H9 (cell line): ENCODE measurements around the gene HMGCL. TPM values are rescaled to one million over a fixed set of nuclear protein-coding genes. Genes with fewer than 3 reads are reported as not detected.
"Not testable (repeated sequence)": the region's sequence is repeated elsewhere in the genome, so short reads cannot be mapped to it uniquely, and the experiment has no call there.

Source experiments
- DNase-seq: peaks from one replicate; pipeline ENCODE4 v3.0.0-alpha.2; 2017
- H2AFZ ChIP-seq: one replicate; pipeline ENCODE4 v1.6.1; 2013; ENCODE audit warnings: mild to moderate bottlenecking, low read length, control low read depth, moderate library complexity
- H2AK5ac ChIP-seq: 2 replicates; pipeline ENCODE4 v1.6.1; 2013; ENCODE audit warnings: low read length, control low read depth, mixed read lengths; ENCODE audit not compliant: insufficient read length
- H2BK120ac ChIP-seq: one replicate; pipeline ENCODE4 v1.6.1; 2013; ENCODE audit warnings: low read depth, mild to moderate bottlenecking, low read length, control low read depth, inconsistent platforms; ENCODE audit not compliant: poor library complexity, severe bottlenecking
- H2BK12ac ChIP-seq: 2 replicates; pipeline ENCODE4 v1.6.1; 2013; ENCODE audit warnings: low read length, control low read depth, mixed read lengths, low read depth; ENCODE audit not compliant: insufficient read length
- H2BK15ac ChIP-seq: 2 replicates; pipeline ENCODE4 v1.6.1; 2013; ENCODE audit warnings: low read depth, low read length, control low read depth
- H2BK20ac ChIP-seq: one replicate; pipeline ENCODE4 v1.6.1; 2013; ENCODE audit warnings: low read depth, mild to moderate bottlenecking, low read length, control low read depth, inconsistent platforms; ENCODE audit not compliant: poor library complexity, severe bottlenecking
- H2BK5ac ChIP-seq: 2 replicates; pipeline ENCODE4 v1.6.1; 2013; ENCODE audit warnings: low read length, control low read depth, mixed read lengths; ENCODE audit not compliant: insufficient read length
- H3K14ac ChIP-seq: 2 replicates; pipeline ENCODE4 v1.6.1; 2013; ENCODE audit warnings: low read length, control low read depth; ENCODE audit not compliant: insufficient read depth
- H3K18ac ChIP-seq: 2 replicates; pipeline ENCODE4 v1.6.1; 2013; ENCODE audit warnings: low read depth, mild to moderate bottlenecking, mixed read lengths, low read length, control low read depth; ENCODE audit not compliant: insufficient read length
- H3K23ac ChIP-seq: 2 replicates; pipeline ENCODE4 v1.6.1; 2013; ENCODE audit warnings: low read length, control low read depth, mixed read lengths, low read depth; ENCODE audit not compliant: insufficient read length
- H3K23me2 ChIP-seq: 2 replicates; pipeline ENCODE4 v1.6.1; 2013; ENCODE audit warnings: low read depth, mild to moderate bottlenecking, mixed read lengths, low read length, control low read depth; ENCODE audit not compliant: insufficient read length, poor library complexity, severe bottlenecking
- H3K27ac ChIP-seq: 2 replicates; pipeline ENCODE4 v1.5.1; 2013; ENCODE audit warnings: low read length, control low read depth, mixed read lengths, low read depth; ENCODE audit not compliant: insufficient read length
- H3K27me3 ChIP-seq: 2 replicates; pipeline ENCODE4 v1.6.1; 2013; ENCODE audit warnings: low read length, control low read depth, inconsistent platforms; ENCODE audit not compliant: insufficient read depth
- H3K4ac ChIP-seq: 2 replicates; pipeline ENCODE4 v1.6.1; 2013; ENCODE audit warnings: low read depth, mild to moderate bottlenecking, control low read depth, inconsistent platforms, low read length, moderate library complexity
- H3K4me1 ChIP-seq: 2 replicates; pipeline ENCODE4 v1.6.1; 2013; ENCODE audit warnings: low read length, control low read depth, inconsistent platforms; ENCODE audit not compliant: insufficient read depth
- H3K4me2 ChIP-seq: 2 replicates; pipeline ENCODE4 v1.6.1; 2013; ENCODE audit warnings: low read length, control low read depth, mixed read lengths; ENCODE audit not compliant: insufficient read length, insufficient read depth
- H3K56ac ChIP-seq: 2 replicates; pipeline ENCODE4 v1.6.1; 2013; ENCODE audit warnings: low read depth, mild to moderate bottlenecking, mixed read lengths, low read length, control low read depth; ENCODE audit not compliant: insufficient read length
- H3K79me1 ChIP-seq: 2 replicates; pipeline ENCODE4 v1.6.1; 2013; ENCODE audit warnings: low read depth, mild to moderate bottlenecking, moderate library complexity, low read length, control low read depth, inconsistent platforms; ENCODE audit not compliant: insufficient read depth, poor library complexity, severe bottlenecking
- H3K79me2 ChIP-seq: 2 replicates; pipeline ENCODE4 v1.6.1; 2013; ENCODE audit warnings: low read length, control low read depth, inconsistent platforms; ENCODE audit not compliant: insufficient read depth
- H3K9ac ChIP-seq: 2 replicates; pipeline ENCODE4 v1.6.1; 2013; ENCODE audit warnings: low read length, control low read depth, mixed read lengths; ENCODE audit not compliant: insufficient read length; ENCODE audit errors: extremely low read depth
- H3K9me3 ChIP-seq: one replicate; pipeline ENCODE4 v1.6.1; 2013; ENCODE audit warnings: low read depth, low read length, inconsistent platforms; ENCODE audit not compliant: control insufficient read depth
- H3T11ph ChIP-seq: one replicate; pipeline ENCODE4 v1.6.1; 2013; ENCODE audit warnings: mild to moderate bottlenecking, low read length, control low read depth, inconsistent platforms
- H4K20me1 ChIP-seq: one replicate; pipeline ENCODE4 v1.6.1; 2013; ENCODE audit not compliant: control insufficient read depth, insufficient read length, insufficient read depth
- H4K5ac ChIP-seq: 2 replicates; pipeline ENCODE4 v1.6.1; 2013; ENCODE audit warnings: low read depth, mild to moderate bottlenecking, mixed read lengths, low read length, control low read depth; ENCODE audit not compliant: insufficient read length
- H4K8ac ChIP-seq: replicated peaks from 2 replicates; pipeline ENCODE4 v1.6.1; 2013; ENCODE audit warnings: low read length, control low read depth, mixed read lengths, low read depth; ENCODE audit not compliant: insufficient read length
- H4K91ac ChIP-seq: 2 replicates; pipeline ENCODE4 v1.6.1; 2013; ENCODE audit warnings: low read depth, mild to moderate bottlenecking, moderate library complexity, mixed read lengths, low read length, control low read depth; ENCODE audit not compliant: insufficient read length
- H3K27ac Mint-ChIP-seq, 3 experiments: 2 replicates in 2 of 3; 3 replicates in 1 of 3; pipeline ENCODE4 v1.8.0; 2020 to 2021; ENCODE audit warnings: mixed read lengths in 3 of 3, mild to moderate bottlenecking in 1 of 3, moderate library complexity in 1 of 3
- H3K27me3 Mint-ChIP-seq: 2 replicates; pipeline ENCODE4 v1.8.0; 2021; ENCODE audit warnings: low read depth, mild to moderate bottlenecking, moderate library complexity, mixed read lengths
- H3K36me3 Mint-ChIP-seq, 3 experiments: 2 replicates in 2 of 3; 3 replicates in 1 of 3; pipeline ENCODE4 v1.8.0; 2020 to 2021; ENCODE audit warnings: low read depth in 3 of 3, mixed read lengths in 3 of 3; ENCODE audit not compliant: insufficient read depth in 1 of 3
- H3K4me1 Mint-ChIP-seq, 2 experiments: 2 replicates each; pipeline ENCODE4 v1.8.0; 2020; ENCODE audit warnings: mixed read lengths in 2 of 2
- H3K4me3 Mint-ChIP-seq, 2 experiments: 2 replicates in 1 of 2; 3 replicates in 1 of 2; pipeline ENCODE4 v1.8.0; 2020 to 2021; ENCODE audit warnings: mild to moderate bottlenecking in 2 of 2, mixed read lengths in 2 of 2, moderate library complexity in 1 of 2
- H3K9me3 Mint-ChIP-seq, 2 experiments: 2 replicates in 1 of 2; 3 replicates in 1 of 2; pipeline ENCODE4 v1.8.0; 2020; ENCODE audit warnings: mild to moderate bottlenecking in 2 of 2, mixed read lengths in 2 of 2, moderate library complexity in 1 of 2
- CTCF ChIP-seq: fragments of 200-600 bp; sonication (generic); conservative IDR thresholded peaks from 3 replicates; pipeline ENCODE4 v1.8.0; 2021; ENCODE audit warnings: antibody characterized with exemption, mild to moderate bottlenecking
- WGBS: extraction: QIAGEN DNeasy Blood & Tissue Kit; methylation state at CpG from one replicate; pipeline ENCODE4 v1.1.7; 2013; ENCODE audit warnings: missing lambda C conversion rate, low lambda C conversion rate, mixed read lengths; ENCODE audit not compliant: insufficient read length; ENCODE audit errors: extremely low coverage; 5-methylcytosine and 5-hydroxymethylcytosine counted together
- total RNA-seq: library from RNA; stranded (reverse); gene quantifications from 2 replicates; pipeline ENCODE4 v1.2.1, GENCODE V29; 2021

The HMGCL gene
- total RNA-seq, 1 experiment from 2014 or later: 15.9 TPM

- H3K27ac ChIP-seq: no peak overlapping the region
- H2BK15ac ChIP-seq: no peak overlapping the region
- no peaks in the 10 kb centered on the region for H3K79me1 ChIP-seq
- H3K9me3 Mint-ChIP-seq: peaks cover 15 to 23% of the 10 kb centered on the region in 2 experiments
- DNase-seq: no peak
- H3K4me1 ChIP-seq: no peaks in the 10 kb centered on the region
- H2BK5ac ChIP-seq: no peak overlapping the region
- H2BK20ac ChIP-seq: no peak overlapping the region
- no peak overlapping the region for H2BK120ac ChIP-seq
- H4K8ac ChIP-seq: no peak overlapping the region
- no peaks in the 10 kb centered on the region for H3K4me1 Mint-ChIP-seq
- no peak overlapping the region for H3K27ac Mint-ChIP-seq
- no peak overlapping the region for H3K56ac ChIP-seq
- no peak overlapping the region for H3K9ac ChIP-seq
- H3K4me3 Mint-ChIP-seq: no peak overlapping the region
- no CpG with 5 or more reads among the region's 12 CpGs for WGBS
- H4K5ac ChIP-seq: no peak overlapping the region
- no peaks in the 10 kb centered on the region for H3K79me2 ChIP-seq
- no peak overlapping the region for H2AFZ ChIP-seq
- H3K18ac ChIP-seq: no peak overlapping the region
- no peak overlapping the region for H3K4me2 ChIP-seq
- no peaks in the 10 kb centered on the region for H3K27me3 Mint-ChIP-seq
- no peaks in the 10 kb centered on the region for H4K20me1 ChIP-seq
- H3K14ac ChIP-seq: no peak overlapping the region
- no peak overlapping the region for H3K23ac ChIP-seq
- no peak overlapping the region for H3K4ac ChIP-seq
- no peaks in the 10 kb centered on the region for H3K27me3 ChIP-seq
- no peak overlapping the region for H2AK5ac ChIP-seq
- H4K91ac ChIP-seq: no peak overlapping the region
- TF ChIP-seq CTCF: no peak
- H3K9me3 ChIP-seq: no peaks in the 10 kb centered on the region
- no peak overlapping the region for H2BK12ac ChIP-seq
- no peaks in the 10 kb centered on the region for H3K23me2 ChIP-seq
- H3K36me3 Mint-ChIP-seq: peaks cover 22 to 34% (median 26%) of the 10 kb centered on the region in 3 experiments
- H3T11ph ChIP-seq: no peak overlapping the region
Observed at GRCh38 chr1:23848673-23849616, 23.7 kb upstream of the HMGCL start.

GRCh38 chr1:23847482-23848095 lies 22.4 kb upstream of the HMGCL start:
- not testable (repeated sequence) for H3K27ac ChIP-seq, H3K4me1 Mint-ChIP-seq, H3K9me3 ChIP-seq, H4K20me1 ChIP-seq, H4K8ac ChIP-seq, H4K91ac ChIP-seq, H2BK15ac ChIP-seq, H3K27me3 ChIP-seq, H3K4me3 Mint-ChIP-seq, DNase-seq, H3K79me1 ChIP-seq, H2AFZ ChIP-seq, H3K9ac ChIP-seq, H3K27ac Mint-ChIP-seq, H3K23ac ChIP-seq, H3K79me2 ChIP-seq, H3K23me2 ChIP-seq, H3K4me2 ChIP-seq, H3K4ac ChIP-seq, H3T11ph ChIP-seq, H3K14ac ChIP-seq, H2BK120ac ChIP-seq, H3K4me1 ChIP-seq, H3K27me3 Mint-ChIP-seq, H2AK5ac ChIP-seq, H3K18ac ChIP-seq, H2BK5ac ChIP-seq, H4K5ac ChIP-seq, H3K56ac ChIP-seq, H2BK20ac ChIP-seq, H2BK12ac ChIP-seq
- Mint-ChIP-seq H3K36me3 (peaks cover 19 to 30% (median 23%) of the 10 kb centered on the region in 3 experiments), H3K9me3 (peaks cover 13 to 21% of the 10 kb centered on the region in 2 experiments)
- WGBS: no CpG with 5 or more reads among the region's 2 CpGs
